ENCODE measurements around the gene CHST9.
"Not testable (repeated sequence)": the region's sequence is repeated elsewhere in the genome, so short reads cannot be mapped to it uniquely, and the experiment has no call there.

Gene CHST9

GRCh38 chr18:26993568-26993967 is 191.5 kb downstream of the CHST9 start:
- DNase-seq: no peak

DNA sequence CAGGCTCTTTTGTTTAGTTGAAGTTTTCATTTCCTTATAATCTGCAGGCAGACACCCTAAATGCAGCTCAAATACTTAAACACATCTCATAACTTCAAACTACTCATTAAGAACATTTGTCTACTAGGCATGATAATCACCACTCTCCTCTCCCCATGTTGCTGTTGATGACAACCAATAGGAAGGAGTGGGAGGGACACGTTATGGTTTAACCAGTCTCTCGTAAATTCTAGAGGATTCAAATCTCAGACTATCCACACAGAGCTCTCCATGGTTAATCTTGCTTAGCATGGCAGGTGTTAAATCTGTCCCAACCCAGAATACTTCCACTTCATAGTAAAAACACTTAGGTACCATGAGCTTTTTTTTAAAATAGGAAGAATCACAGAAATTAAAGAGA is 192.2 kb downstream of the CHST9 start:
- no peak for DNase-seq

GRCh38 chr18:26989842-26990241 is 195.3 kb downstream of the CHST9 start:
- no peak for DNase-seq

GRCh38 chr18:26981360-26982082 is 203.6 kb downstream of the CHST9 start:
- DNase-seq: no peak

DNA sequence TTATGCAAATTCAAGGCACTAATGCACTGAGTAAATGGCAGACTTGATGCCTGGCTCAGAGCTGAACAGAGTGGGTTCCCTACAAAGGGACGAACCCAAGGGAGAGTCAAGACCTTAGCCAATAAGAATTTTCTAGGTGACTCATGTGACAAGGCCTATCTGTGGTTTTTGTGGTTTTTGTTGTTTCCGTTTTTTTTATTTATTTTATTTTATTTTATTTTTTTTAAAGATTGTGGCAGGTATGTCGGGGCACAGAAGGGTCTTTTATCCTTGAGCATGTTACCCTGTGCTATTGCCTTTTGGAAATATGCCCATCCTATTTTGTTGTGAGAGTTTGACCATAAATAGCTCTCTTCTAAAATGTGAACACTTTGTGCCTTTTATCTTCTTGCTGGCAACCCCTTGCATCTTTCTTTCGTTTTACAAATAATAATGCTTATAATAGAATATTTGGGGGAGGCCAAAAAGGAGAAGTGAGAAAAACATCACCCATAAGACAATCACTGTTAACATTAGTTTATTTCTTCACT is 206.2 kb downstream of the CHST9 start:
- no peak for DNase-seq

GRCh38 chr18:26977781-26978180 is 207.3 kb downstream of the CHST9 start:
- DNase-seq: no peak

DNA sequence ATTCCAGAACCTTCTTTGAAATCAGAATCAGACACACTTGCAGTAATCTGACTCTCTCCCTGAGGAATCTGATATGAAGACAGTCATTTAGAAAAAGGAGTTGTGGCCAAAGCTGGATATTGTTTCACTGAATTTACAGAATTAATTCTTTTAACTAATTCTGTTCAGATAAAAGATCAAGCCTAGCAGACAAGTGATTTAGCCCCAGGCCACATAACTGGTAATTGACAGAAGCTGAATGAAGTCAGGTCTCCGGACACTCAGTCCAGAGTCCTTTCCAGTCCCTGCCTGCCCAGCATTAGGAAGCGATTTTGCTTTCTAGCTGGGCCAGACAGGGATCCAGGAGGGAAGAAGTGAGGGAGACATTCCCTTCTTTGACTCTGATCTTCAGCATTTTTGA is 208.9 kb downstream of the CHST9 start:
- no peak for DNase-seq

GRCh38 chr18:26972549-26972948 is 212.6 kb downstream of the CHST9 start:
- DNase-seq: not testable (repeated sequence)

GRCh38 chr18:26971409-26971808 is 213.7 kb downstream of the CHST9 start:
- no peak for DNase-seq

- no peak for DNase-seq
Measured at GRCh38 chr18:26970637-26971036, 214.5 kb downstream of the CHST9 start.

- DNase-seq: no peak
Measured at GRCh38 chr18:26965206-26965605, 219.9 kb downstream of the CHST9 start.

DNA sequence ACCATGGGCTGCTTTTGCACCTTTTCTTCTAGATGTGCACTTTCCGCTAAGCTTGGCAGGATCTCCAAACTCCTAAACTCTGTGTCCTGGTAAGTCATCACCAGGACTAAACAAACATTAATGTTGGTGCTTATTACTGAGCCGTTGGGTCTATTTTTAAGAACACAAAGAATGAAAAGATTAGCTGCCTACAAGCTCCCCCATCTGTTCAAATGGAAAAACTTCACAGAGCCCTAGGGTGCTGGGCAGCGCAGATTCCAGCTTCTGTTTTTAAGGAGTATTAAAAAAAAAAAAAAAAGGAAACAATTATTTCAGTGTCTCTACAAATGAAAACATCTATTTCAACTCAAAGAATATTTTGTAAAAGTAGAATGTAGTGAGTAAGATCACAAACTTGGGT is 221.8 kb downstream of the CHST9 start:
- no peak for DNase-seq

- no peak for DNase-seq
Measured at GRCh38 chr18:26961839-26962238, 223.3 kb downstream of the CHST9 start.

DNA sequence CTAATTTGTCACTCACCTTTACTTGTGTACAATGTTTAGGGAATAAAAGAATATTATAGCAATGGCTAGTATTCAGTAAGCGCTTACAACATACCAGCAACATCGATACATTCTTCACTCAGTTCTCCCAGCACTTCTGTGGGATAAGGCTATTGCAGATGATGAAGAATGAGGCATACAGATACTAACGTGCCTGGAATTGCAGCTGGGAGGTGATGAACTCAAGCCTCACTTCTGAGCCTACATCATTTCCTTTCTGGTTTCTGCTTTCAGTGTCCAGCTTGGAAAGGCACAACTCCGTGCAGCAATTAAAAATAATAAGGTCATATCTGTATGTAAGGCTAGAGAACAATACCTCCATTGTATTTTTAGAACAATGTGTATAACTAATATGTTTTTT is 224.2 kb downstream of the CHST9 start:
- DNase-seq: no peak

DNA sequence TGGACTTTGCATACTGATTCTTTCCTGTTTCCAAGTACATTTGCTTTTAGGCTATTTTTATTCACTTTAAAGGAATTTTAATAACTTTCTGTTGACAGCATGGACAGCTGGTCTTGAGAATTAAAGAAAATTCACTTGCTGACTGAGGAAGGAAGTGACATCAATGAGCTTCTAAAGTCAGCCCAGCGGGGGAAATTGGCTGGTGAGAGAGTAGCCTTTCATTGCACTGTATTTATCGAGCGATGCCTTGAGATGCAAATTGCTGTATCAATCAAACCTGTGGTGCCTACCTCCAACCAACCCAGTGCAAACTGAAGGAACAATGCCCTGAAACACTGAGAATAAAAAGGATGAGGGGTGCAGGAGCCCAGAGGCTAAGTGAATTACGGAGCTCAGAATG is 228.2 kb downstream of the CHST9 start:
- DNase-seq: peak; percentile 39

DNA sequence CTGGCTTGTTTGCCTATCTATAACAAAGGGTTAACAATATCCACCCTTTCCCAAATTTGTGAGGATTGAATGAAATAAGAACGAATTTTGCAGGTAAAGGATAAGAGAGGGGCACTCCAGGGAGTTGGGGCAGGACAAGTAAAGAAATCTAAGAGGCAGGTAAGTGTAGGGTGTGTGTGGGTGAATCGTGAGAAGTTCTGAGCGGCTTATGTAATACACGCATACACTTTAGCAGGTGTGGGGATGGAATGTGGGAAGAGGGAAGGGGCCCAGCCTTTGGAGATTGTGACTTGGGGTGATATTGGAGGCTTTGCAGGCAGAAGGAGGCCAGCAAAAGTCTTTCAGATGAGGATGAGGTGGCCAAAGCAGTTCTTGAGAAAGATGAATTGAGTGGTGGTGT is 236.4 kb downstream of the CHST9 start:
- DNase-seq: no peak

GRCh38 chr18:26943906-26944305 is 241.2 kb downstream of the CHST9 start:
- no peak for DNase-seq

DNA sequence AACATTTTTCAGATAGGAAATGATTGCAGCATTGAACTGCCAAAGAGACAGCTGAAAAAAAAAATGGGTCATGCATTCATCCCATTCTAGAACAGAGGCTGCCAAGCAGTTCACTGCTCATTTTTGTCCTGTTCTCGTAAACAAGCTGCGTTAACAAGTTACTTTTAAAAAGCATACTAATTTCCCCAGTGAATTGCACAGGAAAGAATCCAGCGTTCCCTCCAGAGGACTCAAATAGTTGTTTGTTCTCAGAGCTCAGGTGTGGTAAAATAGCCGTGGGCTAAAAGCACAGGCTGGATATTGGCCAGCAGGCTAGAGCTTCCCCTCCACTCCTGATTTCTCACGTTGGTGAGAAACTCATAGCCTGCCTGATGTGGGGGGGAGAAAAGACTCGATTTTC is 243.5 kb downstream of the CHST9 start:
- DNase-seq: no peak

- no peak for DNase-seq
Measured at GRCh38 chr18:26940744-26941398, 244.2 kb downstream of the CHST9 start.

DNA sequence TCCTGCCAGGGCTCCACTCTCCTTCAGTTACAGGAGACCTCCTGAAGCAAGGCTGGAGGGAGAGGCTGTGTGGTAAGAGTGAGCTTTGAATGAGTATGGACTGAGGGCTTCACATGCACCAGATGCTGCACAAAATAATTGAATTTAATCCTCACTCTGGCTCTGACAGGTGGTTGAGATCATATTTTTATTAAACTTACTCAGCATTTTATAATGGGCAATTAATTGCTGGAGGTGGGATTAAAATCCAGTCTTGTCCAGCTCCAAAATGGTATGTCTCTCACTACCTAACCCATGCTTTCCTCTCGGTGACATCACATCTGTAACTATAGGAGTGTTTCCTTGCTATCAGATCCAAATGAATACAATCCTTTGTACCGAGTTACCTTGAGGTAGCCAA is 253.4 kb downstream of the CHST9 start:
- DNase-seq: no peak

GRCh38 chr18:26930630-26931029 is 254.5 kb downstream of the CHST9 start:
- no peak for DNase-seq

GRCh38 chr18:26928670-26929313 is 256.3 kb downstream of the CHST9 start:
- DNase-seq: no peak

GRCh38 chr18:26927822-26928221 is 257.3 kb downstream of the CHST9 start:
- not testable (repeated sequence) for DNase-seq

DNA sequence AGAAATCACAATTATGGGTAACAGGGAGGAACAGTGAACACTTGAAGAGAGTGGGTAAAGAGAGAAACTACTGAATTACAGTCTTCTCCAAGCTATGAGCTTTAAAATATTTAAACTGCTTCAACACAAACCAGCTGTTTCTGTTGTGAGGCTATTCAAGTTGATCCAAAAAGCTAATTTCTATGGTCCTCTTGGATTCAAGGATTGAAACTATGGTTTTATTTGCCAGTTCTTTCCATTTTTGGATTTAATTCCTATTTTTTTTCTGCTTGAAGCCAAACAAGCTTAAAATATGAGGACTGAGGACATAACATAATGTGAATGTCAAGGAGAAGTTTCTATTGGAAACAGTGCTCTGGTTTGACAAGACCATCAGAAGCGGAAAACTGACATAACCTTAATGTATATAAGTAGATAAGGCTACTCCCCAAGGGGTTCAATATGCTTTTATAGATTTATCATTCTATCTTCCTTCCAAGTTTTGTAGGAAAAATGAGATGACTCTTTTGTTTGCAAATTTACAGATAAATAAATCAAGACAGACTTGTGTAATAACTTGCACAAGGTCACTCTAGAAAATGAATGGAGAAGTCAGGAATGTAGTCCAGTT is 258.9 kb downstream of the CHST9 start:
- no peak for DNase-seq
